DND-41 (cell line): ENCODE results near the gene GBP2.
"Not testable (repeated sequence)": the region's sequence is repeated elsewhere in the genome, so short reads cannot be mapped to it uniquely, and the experiment has no call there.

ENCODE experiments used
- EZH2 ChIP-seq: IDR thresholded peaks from 3 replicates; pipeline ENCODE4 v1.6.1; 2012; ENCODE audit warnings: borderline replicate concordance, low read depth, mild to moderate bottlenecking, moderate library complexity, low read length, inconsistent platforms; ENCODE audit not compliant: severe bottlenecking
- TF ChIP-seq, protein P1 (sequence below): IDR thresholded peaks from 2 replicates; pipeline ENCODE4 v1.5.1; 2012; ENCODE audit warnings: borderline replicate concordance, low read length, moderate library complexity, mild to moderate bottlenecking; ENCODE audit not compliant: poor library complexity, severe bottlenecking; ENCODE audit errors: extremely low read depth

DNA sequence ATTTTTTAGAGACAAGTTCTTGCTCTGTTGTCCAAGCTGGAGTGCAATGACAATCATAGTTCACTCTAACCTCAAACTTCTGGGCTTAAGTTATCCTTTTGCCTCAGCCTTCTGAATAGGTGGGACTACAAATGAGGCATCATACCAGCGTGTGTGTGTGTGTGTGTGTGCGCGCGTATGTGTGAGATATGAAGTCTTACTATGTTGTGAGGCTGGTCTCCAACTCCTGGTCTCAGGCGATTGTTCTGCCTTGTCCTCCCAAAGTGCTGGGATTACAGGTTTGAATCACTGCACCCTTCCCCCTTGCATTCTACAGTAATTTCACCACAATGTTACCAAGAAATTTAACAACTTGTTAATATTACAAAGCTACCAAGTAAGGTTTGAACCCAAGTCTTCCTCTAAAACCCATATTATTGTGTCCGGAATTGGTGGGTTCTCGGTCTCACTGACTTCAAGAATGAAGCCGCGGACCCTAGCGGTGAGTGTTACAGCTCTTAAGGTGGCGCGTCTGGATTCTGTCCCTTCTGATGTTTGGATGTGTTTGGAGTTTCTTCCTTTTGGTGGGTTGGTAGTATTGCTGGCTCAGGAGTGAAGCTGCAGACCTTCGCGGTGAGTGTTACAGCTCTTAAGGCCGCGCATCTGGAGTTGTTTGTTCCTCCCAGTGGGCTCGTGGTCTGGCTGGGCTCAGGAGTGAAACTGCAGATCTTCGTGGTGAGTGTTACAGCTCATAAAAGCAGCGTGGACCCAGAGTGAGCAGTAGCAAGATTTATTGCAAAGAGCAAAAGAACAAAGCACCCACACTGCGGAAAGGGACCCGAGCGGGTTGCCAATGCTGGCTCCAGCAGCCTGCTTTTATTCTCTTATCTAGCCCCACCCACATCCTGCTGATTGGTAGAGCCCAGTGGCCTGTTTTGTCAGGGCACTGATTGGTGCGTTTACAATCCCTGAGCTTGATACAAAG is 970 bp upstream of the GBP2 start:
- TF ChIP-seq EZH2 = not testable (repeated sequence)
- TF ChIP-seq, protein P1, sequence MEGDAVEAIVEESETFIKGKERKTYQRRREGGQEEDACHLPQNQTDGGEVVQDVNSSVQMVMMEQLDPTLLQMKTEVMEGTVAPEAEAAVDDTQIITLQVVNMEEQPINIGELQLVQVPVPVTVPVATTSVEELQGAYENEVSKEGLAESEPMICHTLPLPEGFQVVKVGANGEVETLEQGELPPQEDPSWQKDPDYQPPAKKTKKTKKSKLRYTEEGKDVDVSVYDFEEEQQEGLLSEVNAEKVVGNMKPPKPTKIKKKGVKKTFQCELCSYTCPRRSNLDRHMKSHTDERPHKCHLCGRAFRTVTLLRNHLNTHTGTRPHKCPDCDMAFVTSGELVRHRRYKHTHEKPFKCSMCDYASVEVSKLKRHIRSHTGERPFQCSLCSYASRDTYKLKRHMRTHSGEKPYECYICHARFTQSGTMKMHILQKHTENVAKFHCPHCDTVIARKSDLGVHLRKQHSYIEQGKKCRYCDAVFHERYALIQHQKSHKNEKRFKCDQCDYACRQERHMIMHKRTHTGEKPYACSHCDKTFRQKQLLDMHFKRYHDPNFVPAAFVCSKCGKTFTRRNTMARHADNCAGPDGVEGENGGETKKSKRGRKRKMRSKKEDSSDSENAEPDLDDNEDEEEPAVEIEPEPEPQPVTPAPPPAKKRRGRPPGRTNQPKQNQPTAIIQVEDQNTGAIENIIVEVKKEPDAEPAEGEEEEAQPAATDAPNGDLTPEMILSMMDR = not testable (repeated sequence)
